OCI-LY3 (cell line): ENCODE results near the gene NHLRC4.

Experiments used
- H2AFZ ChIP-seq: fragments of 200-600, 300-600 bp; shearing (Covaris generic); 2 replicates; pipeline ENCODE4 v1.6.0; 2014; ENCODE audit warnings: antibody characterized with exemption, low read depth, low read length
- H3K27ac ChIP-seq: fragments of 200-600, 300-600 bp; sonication (generic); 2 replicates; pipeline ENCODE4 v1.5.1; 2014; ENCODE audit warnings: mild to moderate bottlenecking, low read length, moderate library complexity, mixed read lengths
- H3K27me3 ChIP-seq: fragments of 200-600, 300-600 bp; sonication (generic); 2 replicates; pipeline ENCODE4 v1.6.1; 2014; ENCODE audit warnings: low read depth, low read length, mixed read lengths
- H3K36me3 ChIP-seq: fragments of 200-600, 300-600 bp; sonication (generic); replicated peaks from 2 replicates; pipeline ENCODE3; 2014; ENCODE audit warnings: low read depth, low read length, mixed read lengths
- H3K4me1 ChIP-seq: fragments of 300-600, 200-600 bp; sonication (generic); 2 replicates; pipeline ENCODE4 v1.6.1; 2014; ENCODE audit warnings: low read length, mixed read lengths
- H3K4me2 ChIP-seq: fragments of 200-600, 300-600 bp; sonication (generic); 2 replicates; pipeline ENCODE4 v1.6.1; 2014; ENCODE audit warnings: low read length, mixed read lengths
- H3K4me3 ChIP-seq: fragments of 300-600, 200-600 bp; sonication (generic); 2 replicates; pipeline ENCODE4 v1.5.1; 2014; ENCODE audit warnings: antibody characterized with exemption, mild to moderate bottlenecking, low read length, moderate library complexity
- H3K79me2 ChIP-seq: fragments of 300-600, 200-600 bp; shearing (Covaris generic); 2 replicates; pipeline ENCODE4 v1.6.1; 2014; ENCODE audit warnings: mild to moderate bottlenecking, low read length, mixed read lengths
- H3K9ac ChIP-seq: fragments of 300-600, 200-600 bp; shearing (Covaris generic); 2 replicates; pipeline ENCODE4 v1.6.0; 2014; ENCODE audit warnings: mild to moderate bottlenecking, low read length, moderate library complexity
- H3K9me3 ChIP-seq: fragments of 200-600, 300-600 bp; shearing (Covaris generic); 2 replicates; pipeline ENCODE4 v1.6.1; 2014; ENCODE audit warnings: low read length, mixed read lengths; ENCODE audit not compliant: insufficient read depth
- H4K20me1 ChIP-seq: fragments of 200-600, 300-600 bp; sonication (generic); 2 replicates; pipeline ENCODE4 v1.6.1; 2016; ENCODE audit warnings: low read length, mixed read lengths; ENCODE audit not compliant: insufficient read depth
- EZH2phosphoT487 ChIP-seq: fragments of 200-600 bp; shearing (Covaris generic); IDR thresholded peaks from 2 replicates; pipeline ENCODE4 v1.6.1; 2018; ENCODE audit warnings: antibody characterized with exemption, mixed run types, low read depth
- TF ChIP-seq, protein P1 (sequence below): fragments of 200-600, 300-600 bp; sonication (generic); IDR thresholded peaks from 2 replicates; pipeline ENCODE4 v1.5.1; 2014; ENCODE audit warnings: antibody characterized with exemption, low read length, low read depth

The NHLRC4 gene

DNA sequence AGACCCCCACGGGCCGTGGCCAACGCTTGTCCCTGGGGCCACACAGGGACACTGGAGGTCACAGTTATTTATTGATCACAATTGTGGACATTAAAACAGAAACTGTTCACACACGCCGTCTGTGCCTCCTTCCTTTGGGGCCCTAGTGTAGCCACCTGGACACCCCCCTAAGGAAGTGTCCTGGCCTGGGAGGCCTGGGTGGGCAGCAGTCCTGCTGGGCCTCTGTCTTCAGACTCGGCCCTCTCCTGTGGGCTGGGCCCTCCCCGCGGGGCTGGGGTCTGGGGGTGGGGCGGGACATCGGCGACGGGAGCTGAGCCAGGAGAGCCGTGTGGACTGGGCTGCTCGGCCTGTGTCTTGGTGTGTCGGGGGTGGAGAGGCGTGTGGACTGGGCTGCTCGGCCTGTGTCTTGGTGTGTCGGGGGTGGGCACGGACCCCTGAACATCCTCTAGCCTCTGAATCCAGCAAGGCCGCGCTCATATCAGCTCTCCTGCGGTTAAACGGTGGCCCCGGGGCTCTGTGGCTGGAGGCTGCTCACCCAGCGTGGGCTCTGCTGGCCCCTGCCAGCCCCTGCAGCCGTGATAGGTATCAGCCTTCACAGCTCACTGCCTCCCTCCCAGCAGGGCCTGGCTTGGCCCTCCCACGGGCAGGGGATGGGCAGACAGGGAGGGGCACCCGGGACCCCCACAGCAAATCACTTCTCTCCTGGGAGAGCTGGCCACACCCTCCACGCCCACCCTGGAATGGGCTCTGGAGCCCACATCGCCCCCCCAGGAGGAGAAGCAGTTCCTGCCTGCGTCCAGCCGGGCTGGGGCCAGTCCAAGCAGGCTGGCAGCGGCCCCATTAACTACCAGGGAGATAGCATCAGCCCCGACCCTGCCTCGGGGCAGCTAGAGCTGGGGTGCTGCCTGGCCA, 1.1 kb upstream of the NHLRC4 start:
- Histone ChIP-seq H3K27me3 (no peaks in the 10 kb centered on the region), H2AFZ (no peak overlapping the region; the same call in 1 of the 2 replicates), H3K79me2 (peaks cover 8% of the 10 kb centered on the region), H3K27ac (peak overlapping the region; percentile 77), H3K36me3 (no peaks in the 10 kb centered on the region), H4K20me1 (no peaks in the 10 kb centered on the region), H3K4me2 (peak overlapping the region; percentile 96), H3K4me3 (peak overlapping the region; percentile 75; the same call in 1 of the 2 replicates), H3K9ac (peak overlapping the region; percentile 77; the same call in 1 of the 2 replicates), H3K9me3 (no peaks in the 10 kb centered on the region), H3K4me1 (peaks cover 32% of the 10 kb centered on the region)
- TF ChIP-seq, protein P1, sequence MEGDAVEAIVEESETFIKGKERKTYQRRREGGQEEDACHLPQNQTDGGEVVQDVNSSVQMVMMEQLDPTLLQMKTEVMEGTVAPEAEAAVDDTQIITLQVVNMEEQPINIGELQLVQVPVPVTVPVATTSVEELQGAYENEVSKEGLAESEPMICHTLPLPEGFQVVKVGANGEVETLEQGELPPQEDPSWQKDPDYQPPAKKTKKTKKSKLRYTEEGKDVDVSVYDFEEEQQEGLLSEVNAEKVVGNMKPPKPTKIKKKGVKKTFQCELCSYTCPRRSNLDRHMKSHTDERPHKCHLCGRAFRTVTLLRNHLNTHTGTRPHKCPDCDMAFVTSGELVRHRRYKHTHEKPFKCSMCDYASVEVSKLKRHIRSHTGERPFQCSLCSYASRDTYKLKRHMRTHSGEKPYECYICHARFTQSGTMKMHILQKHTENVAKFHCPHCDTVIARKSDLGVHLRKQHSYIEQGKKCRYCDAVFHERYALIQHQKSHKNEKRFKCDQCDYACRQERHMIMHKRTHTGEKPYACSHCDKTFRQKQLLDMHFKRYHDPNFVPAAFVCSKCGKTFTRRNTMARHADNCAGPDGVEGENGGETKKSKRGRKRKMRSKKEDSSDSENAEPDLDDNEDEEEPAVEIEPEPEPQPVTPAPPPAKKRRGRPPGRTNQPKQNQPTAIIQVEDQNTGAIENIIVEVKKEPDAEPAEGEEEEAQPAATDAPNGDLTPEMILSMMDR, result no peak
- no peak for TF ChIP-seq EZH2phosphoT487

- H3K27ac ChIP-seq, result peak overlapping the region; percentile 77
- H3K9me3 ChIP-seq, result no peaks in the 10 kb centered on the region
- H3K4me2 ChIP-seq, result peak overlapping the region; percentile 96
Observed at GRCh38 chr16:567373-568256, 810 bp downstream of the NHLRC4 start.

DNA sequence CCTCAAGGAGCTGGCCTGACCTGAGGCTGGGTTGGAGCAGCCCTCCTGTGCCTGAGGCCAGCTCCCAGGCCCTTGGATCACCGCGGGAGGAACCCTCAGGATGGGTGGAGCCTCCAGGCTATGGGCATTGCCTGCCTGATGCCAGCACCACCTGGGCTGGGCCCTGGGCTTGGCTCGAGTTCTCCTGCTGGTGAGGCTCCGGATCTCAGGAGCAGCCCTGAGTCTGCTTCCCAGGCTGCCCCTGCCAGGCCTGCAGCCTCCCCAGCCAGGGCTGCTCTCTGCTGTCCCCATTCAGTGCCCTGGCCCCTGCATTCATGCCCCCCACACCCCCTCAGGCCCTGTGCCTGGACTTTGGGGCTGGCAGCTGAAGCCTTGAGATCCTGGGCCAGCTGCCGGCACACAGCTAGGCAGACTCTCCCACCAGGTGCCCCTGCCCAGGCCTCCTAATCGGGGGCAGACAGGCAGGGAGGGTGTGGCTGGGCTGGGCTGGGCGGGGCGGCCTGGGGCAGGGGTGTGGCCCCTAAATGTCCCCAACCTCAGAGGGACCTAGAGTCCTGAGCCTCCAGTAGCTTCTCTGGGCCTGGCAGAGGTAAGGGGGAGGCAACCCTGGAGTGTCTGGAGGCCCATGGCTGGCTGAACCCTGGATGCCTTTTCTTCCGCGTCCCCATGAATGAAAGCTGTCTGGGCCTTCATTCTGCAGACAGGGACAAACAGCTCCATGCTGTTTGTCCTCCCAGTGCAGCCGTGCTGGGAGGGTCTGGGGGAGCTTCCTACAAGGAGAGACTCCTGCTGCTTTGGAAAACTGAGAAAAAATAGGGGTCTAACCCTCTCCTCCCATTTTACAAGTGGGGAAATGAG, 1.8 kb downstream of the NHLRC4 start:
- Histone ChIP-seq H4K20me1 (no peaks in the 10 kb centered on the region), H3K9ac (peak overlapping the region; percentile 85), H3K4me2 (peak overlapping the region; percentile 83), H3K4me3 (peak overlapping the region; percentile 93), H3K79me2 (peaks cover 14% of the 10 kb centered on the region), H3K9me3 (no peaks in the 10 kb centered on the region), H2AFZ (no peak overlapping the region), H3K27ac (peak overlapping the region; percentile 77), H3K27me3 (no peaks in the 10 kb centered on the region), H3K36me3 (no peaks in the 10 kb centered on the region), H3K4me1 (peaks cover 32% of the 10 kb centered on the region)
- TF ChIP-seq, protein P1, result no peak
- no peak for TF ChIP-seq EZH2phosphoT487

More at GRCh38 chr16:567373-568256, 810 bp downstream of the NHLRC4 start:
- TF ChIP-seq EZH2phosphoT487, result no peak
- TF ChIP-seq, protein P1, result no peak
- peaks cover 14% of the 10 kb centered on the region for H3K79me2 ChIP-seq
- no peaks in the 10 kb centered on the region for H3K27me3 ChIP-seq
- no peak overlapping the region for H2AFZ ChIP-seq
- H3K36me3 ChIP-seq, result no peaks in the 10 kb centered on the region
- H4K20me1 ChIP-seq, result no peaks in the 10 kb centered on the region
- H3K9ac ChIP-seq, result peak overlapping the region; percentile 77
- peaks cover 32% of the 10 kb centered on the region for H3K4me1 ChIP-seq
- H3K4me3 ChIP-seq, result peak overlapping the region; percentile 75
